A204.1 (cell line): ENCODE data around the gene NSF.
"Not testable (repeated sequence)": the region's sequence is repeated elsewhere in the genome, so short reads cannot be mapped to it uniquely, and the experiment has no call there.

ENCODE experiments used
- FAIRE-seq: peaks from 2 replicates; lab custom pipeline; 2012; peaks lifted over from hg19 to GRCh38; lab: Jason Lieb, UNC

The NSF gene

GRCh38 chr17:46628753-46629436 lies 38.4 kb downstream of the NSF start:
- not testable (repeated sequence) for FAIRE-seq

GRCh38 chr17:46632146-46632545 lies 41.7 kb downstream of the NSF start:
- peak; percentile 93 for FAIRE-seq

- FAIRE-seq = not testable (repeated sequence)
These were observed 44.4 kb downstream of the NSF start for GRCh38 chr17:46634844-46635243.

GRCh38 chr17:46641861-46642656 lies 51.6 kb downstream of the NSF start:
- FAIRE-seq = peak; percentile 100

- not testable (repeated sequence) for FAIRE-seq
These were observed 56.8 kb downstream of the NSF start for GRCh38 chr17:46647251-46647650.

- not testable (repeated sequence) for FAIRE-seq
These were observed 57.3 kb downstream of the NSF start for GRCh38 chr17:46647688-46648278.

- FAIRE-seq = not testable (repeated sequence)
These were observed 58.8 kb downstream of the NSF start for GRCh38 chr17:46649246-46649645.

GRCh38 chr17:46652024-46652643 lies 61.7 kb downstream of the NSF start:
- not testable (repeated sequence) for FAIRE-seq

- FAIRE-seq = not testable (repeated sequence)
These were observed 67.8 kb downstream of the NSF start for GRCh38 chr17:46658235-46658634.

- FAIRE-seq = peak; percentile 39
These were observed 69.2 kb downstream of the NSF start for GRCh38 chr17:46659702-46660101.

GRCh38 chr17:46663123-46663522 lies 72.7 kb downstream of the NSF start:
- FAIRE-seq = not testable (repeated sequence)

- not testable (repeated sequence) for FAIRE-seq
These were observed 73.1 kb downstream of the NSF start for GRCh38 chr17:46663552-46663951.

- FAIRE-seq = not testable (repeated sequence)
These were observed 75.5 kb downstream of the NSF start for GRCh38 chr17:46665969-46666368.

GRCh38 chr17:46670789-46671188 lies 80.3 kb downstream of the NSF start:
- not testable (repeated sequence) for FAIRE-seq

- not testable (repeated sequence) for FAIRE-seq
These were observed 82.3 kb downstream of the NSF start for GRCh38 chr17:46672777-46673176.

- not testable (repeated sequence) for FAIRE-seq
These were observed 87.3 kb downstream of the NSF start for GRCh38 chr17:46677819-46678218.

GRCh38 chr17:46683653-46684052 lies 93.2 kb downstream of the NSF start:
- FAIRE-seq = peak; percentile 34

- not testable (repeated sequence) for FAIRE-seq
These were observed 94.8 kb downstream of the NSF start for GRCh38 chr17:46685284-46685683.

GRCh38 chr17:46692196-46692595 lies 101.7 kb downstream of the NSF start:
- peak; percentile 3 for FAIRE-seq

- FAIRE-seq = peak; percentile 3
These were observed 102.8 kb downstream of the NSF start for GRCh38 chr17:46693283-46693682.

- not testable (repeated sequence) for FAIRE-seq
These were observed 106.1 kb downstream of the NSF start for GRCh38 chr17:46696522-46696921.

GRCh38 chr17:46699014-46699413 lies 108.5 kb downstream of the NSF start:
- FAIRE-seq = peak; percentile 92

- FAIRE-seq = no peak
These were observed 127.5 kb downstream of the NSF start for GRCh38 chr17:46717999-46718398.
